NCI-H748 (cell line): Measurements from ENCODE around the gene METAP1D.
"Not testable (repeated sequence)": the region's sequence is repeated elsewhere in the genome, so short reads cannot be mapped to it uniquely, and the experiment has no call there.

Experiments
- DNase-seq: peaks from one replicate; lab custom pipeline; 2025; ENCODE audit not compliant: unreplicated experiment; lab: John Stamatoyannopoulos, UW

METAP1D gene

DNA sequence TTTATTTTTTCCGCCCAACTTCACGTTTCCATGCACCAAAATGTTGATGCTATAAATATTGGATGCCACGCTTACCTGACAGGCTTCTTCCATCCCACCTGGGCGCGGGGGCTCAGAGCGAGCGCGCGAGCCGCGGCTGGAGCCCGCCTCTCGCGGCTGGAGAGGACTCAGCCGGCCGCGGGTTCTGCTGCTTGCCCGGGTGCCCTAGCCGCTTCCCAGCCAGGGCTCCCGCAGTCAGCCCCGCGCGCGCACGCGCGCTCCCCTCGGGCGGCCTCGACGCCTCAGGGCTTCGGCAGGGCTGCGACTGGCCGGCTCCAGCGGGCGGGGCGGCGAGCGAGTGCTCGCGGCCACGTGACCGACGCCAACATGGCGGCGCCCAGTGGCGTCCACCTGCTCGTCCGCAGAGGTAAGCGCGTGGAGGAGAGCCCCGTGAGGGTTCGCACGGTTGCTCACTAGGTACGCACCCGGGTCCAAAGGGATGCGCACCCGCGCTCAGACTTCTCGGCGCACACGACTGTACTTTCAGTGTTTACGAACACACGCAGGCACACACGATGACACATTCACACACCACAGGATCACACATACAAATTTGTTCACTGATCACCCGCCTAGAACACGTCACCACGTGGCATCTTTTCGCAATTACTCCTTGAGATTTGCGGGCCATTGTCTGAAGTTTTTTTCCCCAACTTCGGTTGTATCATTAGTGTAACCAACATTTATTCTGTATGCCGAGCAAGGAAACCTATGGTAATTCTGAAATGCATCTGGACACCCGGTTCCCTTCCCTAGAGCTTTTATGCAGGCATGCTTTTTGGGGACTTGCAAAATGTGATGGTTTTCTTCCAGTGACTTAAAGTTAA, at the start of gene METAP1D:
METAP1D (plus strand) TSS at position 350 of the 866 bp plus-strand sequence; CDS start at position 367, 17 bp downstream.
- DNase-seq = peak; percentile 98

- DNase-seq = no peak
These were observed 47.5 kb upstream of the METAP1D start for GRCh38 chr2:171952276-171952675.

- no peak for DNase-seq
These were observed 47.0 kb upstream of the METAP1D start for GRCh38 chr2:171952748-171953147.

- no peak for DNase-seq
These were observed 43.5 kb upstream of the METAP1D start for GRCh38 chr2:171956135-171956825.

GRCh38 chr2:171957061-171957460, 42.7 kb upstream of the METAP1D start:
- DNase-seq = peak; percentile 52

- DNase-seq = no peak
These were observed 41.3 kb upstream of the METAP1D start for GRCh38 chr2:171958475-171958874.

DNA sequence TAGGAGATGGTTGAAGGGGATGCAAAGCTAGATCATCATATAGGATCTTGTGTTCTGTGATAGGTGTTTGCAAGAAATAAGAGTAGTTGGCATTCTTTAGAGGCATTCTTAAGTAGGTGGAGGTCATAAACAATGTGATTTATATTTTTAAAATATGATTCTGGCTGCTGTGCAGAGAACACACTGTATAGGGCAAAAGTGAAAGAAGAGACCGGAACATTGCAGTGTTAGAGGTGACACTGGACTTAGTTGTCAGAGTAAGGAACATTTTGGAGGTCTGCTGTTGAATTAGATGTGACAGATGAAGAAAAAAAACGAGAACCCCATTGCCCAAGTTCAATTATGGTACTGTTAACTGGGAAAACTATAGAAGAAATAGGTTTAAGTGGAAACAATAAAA, 39.8 kb upstream of the METAP1D start:
- DNase-seq = no peak

- no peak for DNase-seq
These were observed 39.2 kb upstream of the METAP1D start for GRCh38 chr2:171960570-171960969.

- DNase-seq = no peak
These were observed 36.6 kb upstream of the METAP1D start for GRCh38 chr2:171963198-171963597.

- DNase-seq = peak; percentile 59
These were observed 35.4 kb upstream of the METAP1D start for GRCh38 chr2:171964308-171964707.

DNA sequence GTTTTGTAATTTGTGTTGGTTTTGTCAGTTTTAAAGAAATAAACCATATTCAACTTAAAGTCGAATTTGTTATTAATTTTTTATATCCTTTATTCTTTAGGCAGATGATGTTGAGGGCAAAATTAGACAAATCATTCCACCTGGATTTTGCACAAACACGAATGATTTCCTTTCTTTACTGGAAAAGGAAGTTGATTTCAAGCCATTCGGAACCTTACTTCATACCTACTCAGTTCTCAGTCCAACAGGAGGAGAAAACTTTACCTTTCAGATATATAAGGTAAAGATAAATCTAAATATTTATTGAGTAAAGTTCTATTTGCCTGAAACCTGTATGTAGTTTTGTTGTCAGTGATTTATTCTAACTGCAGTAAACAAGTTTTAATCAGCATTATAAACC, 34.5 kb upstream of the METAP1D start:
- DNase-seq = no peak

GRCh38 chr2:171965661-171966060, 34.1 kb upstream of the METAP1D start:
- no peak for DNase-seq

- DNase-seq = peak; percentile 95
These were observed 33.5 kb upstream of the METAP1D start for GRCh38 chr2:171966235-171966634.

GRCh38 chr2:171966688-171967087, 33.1 kb upstream of the METAP1D start:
- DNase-seq = peak; percentile 21

DNA sequence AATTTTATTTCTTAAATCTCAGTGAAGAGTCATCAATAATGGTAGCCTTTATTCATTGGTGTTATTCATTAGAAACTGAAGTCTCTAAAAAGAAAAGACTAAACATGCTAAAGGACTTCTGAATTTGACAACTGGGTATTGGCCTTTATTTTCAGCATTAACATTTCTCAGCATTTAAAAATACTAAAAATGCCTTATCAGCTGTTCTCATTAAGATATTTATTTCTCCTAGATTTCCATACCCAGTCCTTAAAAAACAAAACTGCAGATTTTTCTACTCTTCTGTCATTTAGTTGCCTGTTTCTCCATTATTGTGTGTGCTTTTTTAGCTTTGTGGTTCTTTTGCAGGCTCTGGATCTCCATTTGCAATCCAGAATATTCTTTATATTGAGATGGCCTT, 31.2 kb upstream of the METAP1D start:
- no peak for DNase-seq

GRCh38 chr2:171972329-171972982, 27.3 kb upstream of the METAP1D start:
- no peak for DNase-seq

GRCh38 chr2:171979103-171979502, 20.6 kb upstream of the METAP1D start:
- no peak for DNase-seq

- not testable (repeated sequence) for DNase-seq
These were observed 15.8 kb upstream of the METAP1D start for GRCh38 chr2:171983924-171984323.

DNA sequence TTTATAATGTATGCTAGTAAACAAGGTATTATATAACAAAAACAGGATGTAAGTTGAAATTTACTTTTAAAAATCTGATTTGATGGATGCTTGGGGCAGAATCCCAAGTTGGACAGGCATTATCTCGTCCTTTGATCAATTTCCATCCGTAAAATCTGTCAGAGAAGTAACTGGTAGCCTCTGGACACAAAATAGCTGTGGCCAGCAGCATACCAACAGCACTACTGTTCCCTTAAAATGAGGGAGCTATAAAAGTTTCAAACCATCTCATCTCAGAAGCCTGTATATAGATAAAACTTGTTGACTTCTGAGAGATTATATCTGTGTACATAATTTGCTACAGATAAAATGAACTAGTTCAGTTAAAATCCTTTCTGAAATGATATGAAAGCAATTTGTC, 14.7 kb upstream of the METAP1D start:
- DNase-seq = no peak

- DNase-seq = no peak
These were observed 13.0 kb upstream of the METAP1D start for GRCh38 chr2:171986778-171987177.

DNA sequence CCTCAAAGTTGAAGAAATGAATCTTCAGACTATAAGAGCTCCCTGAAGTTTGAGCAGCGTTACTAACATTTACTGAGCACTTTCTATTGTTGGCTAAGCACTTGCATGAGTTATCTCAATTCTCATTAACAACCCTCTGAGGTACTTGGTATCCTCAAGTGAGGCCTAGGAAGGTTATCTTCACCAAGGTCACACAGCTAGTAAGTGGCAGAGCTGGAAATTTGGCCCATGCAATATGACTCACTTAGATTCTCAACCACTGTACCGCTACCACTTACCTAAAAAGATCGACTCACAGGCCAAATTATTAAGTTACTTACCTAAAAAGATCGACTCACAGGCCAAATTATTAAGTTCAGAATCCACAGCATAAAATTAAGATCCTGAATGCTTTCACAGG, 8.7 kb upstream of the METAP1D start:
- DNase-seq = no peak

- no peak for DNase-seq
These were observed 4.2 kb upstream of the METAP1D start for GRCh38 chr2:171995586-171995985.
